Measurements from ENCODE around the gene TMEM229A. TPM values are rescaled to one million over a fixed set of nuclear protein-coding genes. Genes with fewer than 3 reads are reported as not detected.

TMEM229A gene
- total and polyA plus RNA-seq, 9 of the 15 experiments (the other 6 are each of a cell fraction or from before 2014, with no cell fraction given) = not detected

- peak; percentile 74; the same call in 1 of the 2 replicates for TF ChIP-seq RREB1 (CRISPR knock-in tag; IDR thresholded peaks at IDR 0.05)
- TF ChIP-seq ZBTB1 (CRISPR knock-in tag; IDR thresholded peaks at IDR 0.05; ENCODE audit: borderline replicate concordance, low read depth) = no peak
- TF ChIP-seq TEAD4 (IDR thresholded peaks at IDR 0.05; ENCODE audit: low read length) = no peak
- TF ChIP-seq TEAD4 (CRISPR knock-in tag; IDR thresholded peaks at IDR 0.05; ENCODE audit: borderline replicate concordance) = no peak
- no peak for TF ChIP-seq ZNF274 (IDR thresholded peaks at IDR 0.05; ENCODE audit: borderline replicate concordance, low read depth, low read length)
- no peak for TF ChIP-seq PCBP2 (IDR thresholded peaks at IDR 0.05; ENCODE audit: low read depth, low read length, poor library complexity, severe bottlenecking)
- TF ChIP-seq CREB5 (CRISPR knock-in tag; IDR thresholded peaks at IDR 0.05) = 0 out of 2 replicates have a peak, but pooled peaks have one; percentile 52
Observed at GRCh38 chr7:123995617-123996326, 37.1 kb downstream of the TMEM229A start (continued).
